ENCODE results near the gene PPM1A. TPM values are rescaled to one million over a fixed set of nuclear protein-coding genes. Genes with fewer than 3 reads are reported as not detected.

The PPM1A gene
- total RNA-seq, 1 donor, result 22.5 TPM

GRCh38 chr14:60247994-60248696, 876 bp upstream of the PPM1A start:
- H3K4me3 ChIP-seq (ENCODE audit: low read depth, low read length), result peak overlapping the region; percentile 70
- TF ChIP-seq CTCF (IDR thresholded peaks at IDR 0.05; ENCODE audit: insufficient read depth, low read depth, low read length), result no peak
- peak; percentile 94 for DNase-seq (ENCODE audit: low read depth)

- TF ChIP-seq CTCF (IDR thresholded peaks at IDR 0.05; ENCODE audit: insufficient read depth, low read depth, low read length), result no peak
- peak overlapping the region; percentile 81 for H3K4me3 ChIP-seq (ENCODE audit: low read depth, low read length)
- peak; percentile 77 for DNase-seq (ENCODE audit: low read depth)
Measured at GRCh38 chr14:60249321-60250256, 568 bp downstream of the PPM1A start.

- H3K4me3 ChIP-seq (ENCODE audit: low read depth, low read length), result peak overlapping the region; percentile 81
- DNase-seq (ENCODE audit: low read depth), result peak; percentile 39
Measured at GRCh38 chr14:60250257-60251035, 1.4 kb downstream of the PPM1A start.

GRCh38 chr14:60251877-60252276, 2.9 kb downstream of the PPM1A start:
- no peak for TF ChIP-seq CTCF (IDR thresholded peaks at IDR 0.05; ENCODE audit: insufficient read depth, low read depth, low read length)
- H3K4me3 ChIP-seq (ENCODE audit: low read depth, low read length), result no peak overlapping the region
- no peak for DNase-seq (ENCODE audit: low read depth)

More at GRCh38 chr14:60250257-60251035, 1.4 kb downstream of the PPM1A start:
- TF ChIP-seq CTCF (IDR thresholded peaks at IDR 0.05; ENCODE audit: insufficient read depth, low read depth, low read length), result no peak

- no peak for TF ChIP-seq CTCF (IDR thresholded peaks at IDR 0.05; ENCODE audit: insufficient read depth, low read depth, low read length)
- no peak for DNase-seq (ENCODE audit: low read depth)
- no peak overlapping the region for H3K4me3 ChIP-seq (ENCODE audit: low read depth, low read length)
Measured at GRCh38 chr14:60252630-60253029, 3.6 kb downstream of the PPM1A start.

GRCh38 chr14:60253649-60254048, 4.6 kb downstream of the PPM1A start:
- no peak for DNase-seq (ENCODE audit: low read depth)
- TF ChIP-seq CTCF (IDR thresholded peaks at IDR 0.05; ENCODE audit: insufficient read depth, low read depth, low read length), result no peak

More at GRCh38 chr14:60253649-60254048, 4.6 kb downstream of the PPM1A start:
- no peak overlapping the region for H3K4me3 ChIP-seq (ENCODE audit: low read depth, low read length)

Measured in fibroblast of villous mesenchyme (primary cell).